Esophagus muscularis mucosa (tissue), 3 donors: Measurements from ENCODE around the gene AJM1.

Experiments
- POLR2A ChIP-seq: fragments of 450-650 bp; IDR thresholded peaks from one replicate; pipeline ENCODE4 v1.6.1; 2017; ENCODE audit warnings: antibody characterized with exemption, moderate library complexity, mild to moderate bottlenecking, low read depth
- TF ChIP-seq, protein P1 (sequence below), 3 experiments: fragments of 200-600 bp in 2 of 3; fragments of 450-650 bp in 1 of 3; sonication (generic) in 2 of 3; IDR thresholded peaks; one replicate each; pipeline ENCODE4 v1.5.1; 2017 to 2019; ENCODE audit warnings: antibody characterized with exemption in 3 of 3, mild to moderate bottlenecking in 2 of 3, moderate library complexity in 1 of 3

- TF ChIP-seq, protein P1, sequence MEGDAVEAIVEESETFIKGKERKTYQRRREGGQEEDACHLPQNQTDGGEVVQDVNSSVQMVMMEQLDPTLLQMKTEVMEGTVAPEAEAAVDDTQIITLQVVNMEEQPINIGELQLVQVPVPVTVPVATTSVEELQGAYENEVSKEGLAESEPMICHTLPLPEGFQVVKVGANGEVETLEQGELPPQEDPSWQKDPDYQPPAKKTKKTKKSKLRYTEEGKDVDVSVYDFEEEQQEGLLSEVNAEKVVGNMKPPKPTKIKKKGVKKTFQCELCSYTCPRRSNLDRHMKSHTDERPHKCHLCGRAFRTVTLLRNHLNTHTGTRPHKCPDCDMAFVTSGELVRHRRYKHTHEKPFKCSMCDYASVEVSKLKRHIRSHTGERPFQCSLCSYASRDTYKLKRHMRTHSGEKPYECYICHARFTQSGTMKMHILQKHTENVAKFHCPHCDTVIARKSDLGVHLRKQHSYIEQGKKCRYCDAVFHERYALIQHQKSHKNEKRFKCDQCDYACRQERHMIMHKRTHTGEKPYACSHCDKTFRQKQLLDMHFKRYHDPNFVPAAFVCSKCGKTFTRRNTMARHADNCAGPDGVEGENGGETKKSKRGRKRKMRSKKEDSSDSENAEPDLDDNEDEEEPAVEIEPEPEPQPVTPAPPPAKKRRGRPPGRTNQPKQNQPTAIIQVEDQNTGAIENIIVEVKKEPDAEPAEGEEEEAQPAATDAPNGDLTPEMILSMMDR (IDR thresholded peaks at IDR 0.05) = no peak
- TF ChIP-seq POLR2A = no peak
Measured at GRCh38 chr9:136799079-136799853, 43.0 kb upstream of the AJM1 start.
